Ectodermal cell (in vitro differentiated cells): ENCODE results near the gene CELSR2.

Experiments used
- H3K27ac ChIP-seq: 2 replicates; pipeline ENCODE4 v1.7.0; 2013; ENCODE audit warnings: mild to moderate bottlenecking, low read depth, low read length; ENCODE audit not compliant: insufficient read depth, poor library complexity, severe bottlenecking
- H3K27me3 ChIP-seq: 2 replicates; pipeline ENCODE4 v1.7.0; 2013; ENCODE audit warnings: mild to moderate bottlenecking, low read length; ENCODE audit not compliant: insufficient read depth, control insufficient read depth, poor library complexity, severe bottlenecking
- H3K36me3 ChIP-seq: one replicate; pipeline ENCODE4 v1.7.0; 2013; ENCODE audit warnings: low read length; ENCODE audit not compliant: control insufficient read depth, insufficient read depth
- H3K4me1 ChIP-seq: one replicate; pipeline ENCODE4 v1.7.0; 2013; ENCODE audit warnings: low read length; ENCODE audit not compliant: control insufficient read depth, insufficient read depth
- H3K4me3 ChIP-seq: 2 replicates; pipeline ENCODE4 v1.7.0; 2013; ENCODE audit warnings: low read depth, low read length, control low read depth; ENCODE audit not compliant: insufficient read depth
- H3K9me3 ChIP-seq: 2 replicates; pipeline ENCODE4 v1.7.0; 2013; ENCODE audit warnings: mild to moderate bottlenecking, low read length, moderate library complexity; ENCODE audit not compliant: control insufficient read depth
- WGBS, 2 experiments: methylation state at CpG; one replicate each; pipeline ENCODE4 v1.1.7; 2013; ENCODE audit warnings: missing lambda C conversion rate in 2 of 2; 5-methylcytosine and 5-hydroxymethylcytosine counted together

Gene CELSR2

DNA sequence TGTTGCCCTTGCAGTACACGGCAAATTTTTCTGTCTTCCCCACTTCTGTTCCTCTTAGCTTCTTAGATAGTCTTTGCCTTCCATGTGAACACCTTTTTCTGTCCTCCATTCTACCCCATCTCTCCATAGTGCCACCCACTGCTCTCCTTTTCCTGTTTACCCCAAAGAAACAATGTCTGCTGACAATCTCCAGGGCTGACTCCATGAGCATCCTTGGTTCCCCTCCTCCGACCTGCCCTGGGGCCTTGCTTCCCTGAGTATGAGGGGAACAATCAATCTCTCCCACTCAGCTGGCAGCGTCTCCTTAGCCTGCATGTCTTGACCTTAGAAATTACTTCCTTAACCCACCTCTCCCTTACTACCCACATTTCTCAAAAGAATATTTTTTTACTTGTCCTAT lies 69.8 kb downstream of the CELSR2 start:
- H3K36me3 ChIP-seq: peaks cover 10% of the 10 kb centered on the region
- H3K4me1 ChIP-seq: no peaks in the 10 kb centered on the region
- no peak overlapping the region for H3K4me3 ChIP-seq
- H3K9me3 ChIP-seq: no peaks in the 10 kb centered on the region
- H3K27me3 ChIP-seq: no peaks in the 10 kb centered on the region
- no peak overlapping the region for H3K27ac ChIP-seq
- WGBS, 2 experiments: 78 to 79% methylated on average over 3 of the region's 3 CpGs

DNA sequence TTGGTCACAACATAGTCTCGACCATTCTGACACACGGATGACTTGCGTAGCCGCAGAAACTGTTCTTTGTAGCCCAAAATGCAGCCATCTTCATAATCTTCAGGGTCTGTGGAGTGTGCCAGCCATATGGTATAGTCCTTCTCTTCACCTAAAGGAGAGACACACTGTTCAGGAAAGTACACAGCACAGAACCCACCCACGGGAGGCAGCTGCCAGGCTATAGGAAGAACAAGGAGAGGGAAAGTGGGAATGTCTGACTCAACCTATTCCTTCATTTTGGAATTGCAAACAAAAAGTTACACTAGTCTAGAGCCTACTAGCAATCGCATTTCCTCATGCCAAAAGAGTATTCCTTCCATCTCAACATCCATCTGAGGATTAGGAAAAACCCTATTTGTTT lies 73.6 kb downstream of the CELSR2 start:
- Histone ChIP-seq H3K4me3 (no peak overlapping the region), H3K4me1 (no peaks in the 10 kb centered on the region), H3K27me3 (no peaks in the 10 kb centered on the region), H3K9me3 (no peaks in the 10 kb centered on the region), H3K27ac (no peak overlapping the region), H3K36me3 (peaks cover 3% of the 10 kb centered on the region)
- 92 to 96% methylated on average over 6 of the region's 6 CpGs for WGBS, 2 experiments
